ENCODE data around the gene UBA6.

- TF ChIP-seq CTCF (conservative IDR thresholded peaks at IDR 0.05) (no peak), ZFX (IDR thresholded peaks at IDR 0.05) (no peak)
Observed at GRCh38 chr4:67581913-67582312, 119.0 kb downstream of the UBA6 start.

Measured in C4-2B (cell line).